Activated CD4-positive, alpha-beta T cell treated with anti-CD3 and anti-CD28 coated beads for 36 hours (primary cell): ENCODE results near the gene DMAC1. TPM values are rescaled to one million over a fixed set of nuclear protein-coding genes. Genes with fewer than 3 reads are reported as not detected.

Experiments
- ATAC-seq: fragments of 200-7000 bp; cut with Tn5 transposase; one replicate; pipeline ENCODE4 v1.10.0; 2021; ENCODE audit warnings: mild to moderate bottlenecking, moderate library complexity
- CTCF ChIA-PET: fragments of 350-600 bp; sonication (Branson Sonifier 250); formaldehyde crosslinking; loops from one replicate; lab custom pipeline; 2021; ENCODE audit warnings: antibody characterized with exemption; lab: Charles Lee
- POLR2A ChIA-PET: fragments of 350-600 bp; sonication (Branson Sonifier 250); formaldehyde crosslinking; loops from one replicate; lab custom pipeline; 2021; ENCODE audit warnings: antibody characterized with exemption, inconsistent platforms; lab: Charles Lee
- DNase-seq: peaks from one replicate; pipeline ENCODE4 v3.0.0-alpha.2; 2020
- H3K27ac Mint-ChIP-seq: one replicate; pipeline ENCODE4 v1.8.0; 2021; ENCODE audit warnings: mixed read lengths
- H3K27me3 Mint-ChIP-seq: one replicate; pipeline ENCODE4 v1.8.0; 2021; ENCODE audit warnings: mixed read lengths
- H3K36me3 Mint-ChIP-seq: one replicate; pipeline ENCODE4 v1.8.0; 2021; ENCODE audit warnings: low read depth, mixed read lengths
- H3K4me1 Mint-ChIP-seq: one replicate; pipeline ENCODE4 v1.8.0; 2021; ENCODE audit warnings: mixed read lengths
- H3K4me3 Mint-ChIP-seq: one replicate; pipeline ENCODE4 v1.8.0; 2021; ENCODE audit warnings: mild to moderate bottlenecking, moderate library complexity, mixed read lengths
- H3K9me3 Mint-ChIP-seq: one replicate; pipeline ENCODE4 v1.8.0; 2021; ENCODE audit warnings: low read depth, mixed read lengths
- intact Hi-C, 2 experiments: fragments of 100-400 bp; cut with DNase I in 1 of 2; cut with micrococcal nuclease in 1 of 2; formaldehyde crosslinking; loops; one replicate each; pipeline versions ENCODE4 v1.14.2 to v1.15.1; 2022 to 2024; cut with DNase I, micrococcal nuclease
- total RNA-seq, 2 experiments: library from RNA; stranded (reverse); gene quantifications; one replicate each; pipeline ENCODE4 v1.2.3, GENCODE V29; 2021

DMAC1 gene
- total RNA-seq, 2 experiments from 2014 or later: 34.5 to 49.3 TPM

DNA sequence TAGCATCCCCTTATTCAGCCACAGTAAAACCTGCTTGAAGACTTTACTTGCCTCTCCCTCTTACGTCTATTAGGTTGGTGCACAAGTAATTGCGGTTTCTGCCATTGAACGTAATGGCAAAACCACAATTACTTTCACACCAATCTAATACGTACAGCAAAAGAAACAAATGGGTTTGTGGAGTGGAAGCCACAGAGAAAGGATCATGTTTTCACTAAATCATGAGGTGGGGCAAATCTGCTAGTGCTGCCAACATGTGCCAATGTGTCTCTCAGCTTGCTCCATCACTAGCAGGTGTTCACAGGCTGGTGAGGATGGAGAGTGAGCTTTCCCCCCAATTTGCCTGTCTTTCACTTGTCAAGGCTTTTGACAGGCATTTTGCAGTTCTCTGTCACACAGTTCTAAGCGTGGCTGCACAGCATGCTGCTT, 15.9 kb downstream of the DMAC1 start:
- intact Hi-C loops: no loop called here

GRCh38 chr9:7782400-7783120, 17.0 kb downstream of the DMAC1 start:
- no peak overlapping the region for H3K27ac Mint-ChIP-seq
- H3K36me3 Mint-ChIP-seq: no peaks in the 10 kb centered on the region
- H3K4me3 Mint-ChIP-seq: no peak overlapping the region
- H3K4me1 Mint-ChIP-seq: no peaks in the 10 kb centered on the region
- intact Hi-C loops: no loop called here
- no peaks in the 10 kb centered on the region for H3K27me3 Mint-ChIP-seq
- ATAC-seq (no peak), DNase-seq (no peak)
- ChIA-PET POLR2A (no interaction called here), CTCF (interaction anchor here (0.5 to 1.5 kb wide), 2 partner anchors 12 to 76 kb away, joined by 3 to 6 read pairs; no protein-coding TSS in a partner anchor)
- no peaks in the 10 kb centered on the region for H3K9me3 Mint-ChIP-seq

More for the DNA sequence above, 15.9 kb downstream of the DMAC1 start:
- H3K27me3 Mint-ChIP-seq: no peaks in the 10 kb centered on the region
- no peaks in the 10 kb centered on the region for H3K4me1 Mint-ChIP-seq
- H3K4me3 Mint-ChIP-seq: no peak overlapping the region
- ATAC-seq: no peak
- no peaks in the 10 kb centered on the region for H3K36me3 Mint-ChIP-seq
- H3K9me3 Mint-ChIP-seq: no peaks in the 10 kb centered on the region
- CTCF ChIA-PET: interaction anchor here (1.5 kb wide), 1 partner anchor 14 kb away, joined by 6 read pairs; no protein-coding TSS in a partner anchor
- DNase-seq: no peak
- POLR2A ChIA-PET: no interaction called here
- no peak overlapping the region for H3K27ac Mint-ChIP-seq

GRCh38 chr9:7780261-7780988, 19.2 kb downstream of the DMAC1 start:
- no peak for ATAC-seq
- ChIA-PET POLR2A (no interaction called here), CTCF (no interaction called here)
- Mint-ChIP-seq H3K36me3 (no peaks in the 10 kb centered on the region), H3K27ac (no peak overlapping the region), H3K9me3 (no peaks in the 10 kb centered on the region), H3K27me3 (no peaks in the 10 kb centered on the region), H3K4me3 (no peak overlapping the region), H3K4me1 (no peaks in the 10 kb centered on the region)
- DNase-seq: no peak
- intact Hi-C loops: no loop called here

DNA sequence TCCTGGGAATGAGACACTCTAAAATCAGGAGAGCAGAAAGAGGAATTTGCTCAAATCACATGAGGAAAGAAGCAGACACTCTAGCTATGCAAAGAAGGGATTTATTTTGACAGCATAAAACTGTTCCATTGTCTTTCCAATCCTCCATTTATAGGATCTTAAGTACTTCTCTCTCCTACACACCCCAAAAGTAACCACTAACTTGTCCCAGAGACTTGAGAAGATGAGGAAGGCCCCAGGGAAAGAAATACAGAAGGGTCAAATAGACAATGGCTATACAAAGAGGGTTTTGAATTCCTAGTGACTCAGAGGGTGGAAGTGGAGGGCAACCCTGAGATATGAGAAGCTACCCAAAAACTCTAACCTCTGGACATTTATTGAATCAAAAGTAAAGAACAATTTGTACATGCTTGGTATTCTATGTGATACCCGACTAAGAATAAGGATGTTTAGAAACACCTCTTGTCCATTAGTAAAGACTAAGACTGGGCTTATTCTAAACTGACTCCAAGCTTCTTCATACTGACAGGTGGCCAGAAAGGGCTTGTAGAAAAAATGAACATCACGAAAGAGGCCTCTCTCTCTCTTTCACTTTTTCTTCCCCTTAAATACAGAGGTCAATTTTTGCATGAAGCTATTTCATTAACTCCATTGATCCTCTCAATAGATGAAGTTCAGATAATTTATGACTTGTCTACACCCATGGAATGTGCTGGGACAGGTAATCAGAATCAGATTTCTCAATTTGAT, 20.6 kb downstream of the DMAC1 start:
- Mint-ChIP-seq H3K27me3 (no peaks in the 10 kb centered on the region), H3K9me3 (no peaks in the 10 kb centered on the region), H3K36me3 (no peaks in the 10 kb centered on the region), H3K4me1 (no peaks in the 10 kb centered on the region), H3K27ac (no peak overlapping the region), H3K4me3 (no peak overlapping the region)
- POLR2A ChIA-PET: no interaction called here
- intact Hi-C loops: no loop called here
- CTCF ChIA-PET: interaction anchor here (0.6 to 1.1 kb wide), 2 partner anchors 17 to 20 kb away, joined by 3 read pairs; no protein-coding TSS in a partner anchor
- DNase-seq (no peak), ATAC-seq (no peak)

- H3K4me3 Mint-ChIP-seq: no peak overlapping the region
- no peak overlapping the region for H3K27ac Mint-ChIP-seq
- DNase-seq (no peak), ATAC-seq (no peak)
- no peaks in the 10 kb centered on the region for H3K4me1 Mint-ChIP-seq
- intact Hi-C loops: no loop called here
- no peaks in the 10 kb centered on the region for H3K9me3 Mint-ChIP-seq
- ChIA-PET CTCF (interaction anchor here (1.0 to 1.1 kb wide), 2 partner anchors 18 kb away, joined by 3 read pairs; no protein-coding TSS in a partner anchor), POLR2A (no interaction called here)
- no peaks in the 10 kb centered on the region for H3K27me3 Mint-ChIP-seq
- H3K36me3 Mint-ChIP-seq: no peaks in the 10 kb centered on the region
These were observed 21.8 kb downstream of the DMAC1 start for GRCh38 chr9:7777771-7778170.

- H3K9me3 Mint-ChIP-seq: peaks cover 3% of the 10 kb centered on the region
- peaks cover 5% of the 10 kb centered on the region for H3K27me3 Mint-ChIP-seq
- H3K4me1 Mint-ChIP-seq: no peaks in the 10 kb centered on the region
- ChIA-PET CTCF (interaction anchor here (1.0 to 1.4 kb wide), 2 partner anchors 10 to 13 kb away, joined by 3 to 6 read pairs; no protein-coding TSS in a partner anchor), POLR2A (interaction anchor here (0.6 kb wide), 1 partner anchor 22 kb away, joined by 3 read pairs; no protein-coding TSS in a partner anchor)
- no peaks in the 10 kb centered on the region for H3K36me3 Mint-ChIP-seq
- DNase-seq: no peak
- no peak overlapping the region for H3K27ac Mint-ChIP-seq
- intact Hi-C loops: no loop called here
- H3K4me3 Mint-ChIP-seq: no peak overlapping the region
- ATAC-seq: no peak
These were observed 29.5 kb downstream of the DMAC1 start for GRCh38 chr9:7770111-7770510.

- H3K27ac Mint-ChIP-seq: no peak overlapping the region
- no peak for ATAC-seq
- intact Hi-C loops: no loop called here
- no peak for DNase-seq
- CTCF ChIA-PET: no interaction called here
- no peaks in the 10 kb centered on the region for H3K36me3 Mint-ChIP-seq
- H3K4me1 Mint-ChIP-seq: peaks cover 3% of the 10 kb centered on the region
- POLR2A ChIA-PET: no interaction called here
- peaks cover 7% of the 10 kb centered on the region for H3K9me3 Mint-ChIP-seq
- H3K27me3 Mint-ChIP-seq: no peaks in the 10 kb centered on the region
- no peak overlapping the region for H3K4me3 Mint-ChIP-seq
These were observed 37.0 kb downstream of the DMAC1 start for GRCh38 chr9:7762600-7762999.

DNA sequence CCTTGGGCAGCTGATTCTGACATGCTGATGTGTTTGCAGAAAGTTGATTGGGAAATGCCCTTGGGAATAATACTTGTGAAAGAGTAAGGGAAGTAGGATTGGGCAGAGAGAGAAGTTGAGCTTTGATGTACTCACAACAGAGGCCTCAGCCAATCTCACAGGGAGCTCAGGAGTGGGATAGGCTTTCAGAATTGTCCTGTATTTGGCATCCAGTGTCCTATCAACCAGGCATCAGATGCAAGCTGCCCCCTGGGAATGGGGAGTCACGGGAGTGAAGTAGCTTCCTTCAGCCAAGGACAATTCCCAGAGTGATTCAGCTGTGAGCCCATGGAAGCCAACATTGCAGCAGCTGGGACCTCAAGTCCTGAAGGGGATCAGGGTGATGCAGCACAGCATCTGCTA, 39.6 kb downstream of the DMAC1 start:
- Mint-ChIP-seq H3K36me3 (no peaks in the 10 kb centered on the region), H3K27ac (no peak overlapping the region), H3K4me3 (no peak overlapping the region), H3K9me3 (peaks cover 10% of the 10 kb centered on the region), H3K27me3 (no peaks in the 10 kb centered on the region), H3K4me1 (peaks cover 16% of the 10 kb centered on the region)
- ChIA-PET CTCF (interaction anchor here (1.0 kb wide), 2 partner anchors 10 to 18 kb away, joined by 3 read pairs; no protein-coding TSS in a partner anchor), POLR2A (no interaction called here)
- DNase-seq (no peak), ATAC-seq (no peak)
- intact Hi-C loops: no loop called here

DNA sequence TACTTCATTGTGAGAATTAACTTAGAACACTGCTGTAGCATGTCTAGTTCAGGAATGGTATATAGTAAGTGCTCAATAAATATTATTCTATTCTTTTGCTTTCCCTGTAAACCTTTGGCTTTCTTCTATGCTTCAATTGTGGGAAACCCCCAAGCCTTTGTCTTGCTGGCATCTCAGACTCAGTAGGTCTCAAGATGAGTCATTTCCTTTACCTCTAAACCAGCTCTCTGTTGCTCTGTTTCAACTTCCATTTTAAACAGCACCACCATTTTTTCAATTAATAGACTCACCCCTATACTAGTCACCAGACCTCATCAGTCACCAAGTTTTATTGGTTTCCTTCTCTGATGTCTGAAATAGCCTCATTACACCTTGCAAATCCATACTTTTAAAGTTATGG, 43.5 kb downstream of the DMAC1 start:
- DNase-seq: peak; percentile 30
- ATAC-seq: peak; percentile 99
- Mint-ChIP-seq H3K9me3 (peaks cover 7% of the 10 kb centered on the region), H3K27me3 (no peaks in the 10 kb centered on the region), H3K36me3 (no peaks in the 10 kb centered on the region), H3K27ac (peak overlapping the region; percentile 74), H3K4me3 (no peak overlapping the region), H3K4me1 (peaks cover 19% of the 10 kb centered on the region)
- intact Hi-C loops: loop anchor here in 1 of 2 experiments (1.0 to 2.0 kb wide), 3 partner anchors 43 to 431 kb away; partner anchors contain the start of gene DMAC1
- ChIA-PET POLR2A (interaction anchor here (0.8 to 1.7 kb wide), 2 partner anchors 19 to 346 kb away, joined by 3 read pairs; no protein-coding TSS in a partner anchor), CTCF (no interaction called here)

DNA sequence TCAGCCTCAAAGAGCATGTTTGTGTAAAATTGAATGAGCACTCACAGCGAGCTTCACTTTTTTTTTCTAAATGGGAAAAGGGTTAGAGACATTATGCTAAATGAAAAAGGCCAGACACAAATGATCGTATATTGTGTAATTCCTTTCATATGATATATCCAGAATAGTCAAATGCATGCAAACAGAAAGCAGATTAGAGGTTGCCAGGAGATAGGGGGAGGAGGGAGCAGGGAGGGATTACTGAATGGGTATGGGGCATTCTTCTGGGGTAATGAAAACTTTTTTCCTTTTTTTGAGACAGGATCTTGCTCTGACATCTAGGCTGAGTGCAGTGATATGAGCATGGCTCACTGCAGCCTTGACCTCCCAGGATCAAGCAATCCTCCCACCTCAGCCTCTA, 47.1 kb downstream of the DMAC1 start:
- Mint-ChIP-seq H3K36me3 (no peaks in the 10 kb centered on the region), H3K9me3 (peaks cover 7% of the 10 kb centered on the region), H3K27ac (no peak overlapping the region), H3K4me3 (no peak overlapping the region), H3K27me3 (no peaks in the 10 kb centered on the region), H3K4me1 (peaks cover 16% of the 10 kb centered on the region)
- POLR2A ChIA-PET: no interaction called here
- CTCF ChIA-PET: no interaction called here
- no peak for ATAC-seq
- intact Hi-C loops: no loop called here
- DNase-seq: no peak
